ENCODE results near the gene KANSL1. TPM values are rescaled to one million over a fixed set of nuclear protein-coding genes. Genes with fewer than 3 reads are reported as not detected.
A peak's percentile ranks its signal among the peaks of the same experiment; 100 is the strongest.

Gene KANSL1
- total RNA-seq, 1 donor from 2014 or later = 191 TPM

DNA sequence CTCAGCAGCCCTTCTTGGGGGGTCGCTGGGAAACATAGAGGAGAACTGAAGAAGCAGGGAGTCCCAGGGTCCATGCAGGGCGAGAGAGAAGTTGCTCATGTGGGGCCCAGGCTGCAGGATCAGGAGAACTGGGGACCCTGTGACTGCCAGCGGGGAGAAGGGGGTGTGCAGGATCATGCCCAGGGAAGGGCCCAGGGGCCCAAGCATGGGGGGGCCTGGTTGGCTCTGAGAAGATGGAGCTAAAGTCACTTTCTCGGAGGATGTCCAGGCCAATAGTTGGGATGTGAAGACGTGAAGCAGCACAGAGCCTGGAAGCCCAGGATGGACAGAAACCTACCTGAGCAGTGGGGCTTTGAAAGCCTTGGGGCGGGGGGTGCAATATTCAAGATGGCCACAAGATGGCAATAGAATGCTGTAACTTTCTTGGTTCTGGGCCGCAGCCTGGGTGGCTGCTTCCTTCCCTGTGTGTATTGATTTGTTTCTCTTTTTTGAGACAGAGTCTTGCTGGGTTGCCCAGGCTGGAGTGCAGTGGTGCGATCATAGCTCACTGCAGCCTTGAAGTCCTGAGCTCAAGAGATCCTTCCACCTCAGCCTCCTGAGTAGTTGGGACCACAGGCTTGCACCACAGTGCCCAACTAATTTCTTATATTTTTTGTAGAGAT lies 190.8 kb downstream of the KANSL1 start:
- Mint-ChIP-seq H3K36me3 (ENCODE audit: unreplicated experiment) (peaks cover 7% of the 10 kb centered on the region), H3K9me3 (ENCODE audit: unreplicated experiment) (peaks cover 7% of the 10 kb centered on the region), H3K27ac (ENCODE audit: unreplicated experiment) (peak overlapping the region; percentile 39), H3K4me1 (ENCODE audit: low read depth, unreplicated experiment) (no peaks in the 10 kb centered on the region), H3K4me3 (ENCODE audit: unreplicated experiment) (peak overlapping the region; percentile 55), H3K27me3 (ENCODE audit: unreplicated experiment) (peaks cover 10% of the 10 kb centered on the region)
- TF ChIP-seq, protein P1, sequence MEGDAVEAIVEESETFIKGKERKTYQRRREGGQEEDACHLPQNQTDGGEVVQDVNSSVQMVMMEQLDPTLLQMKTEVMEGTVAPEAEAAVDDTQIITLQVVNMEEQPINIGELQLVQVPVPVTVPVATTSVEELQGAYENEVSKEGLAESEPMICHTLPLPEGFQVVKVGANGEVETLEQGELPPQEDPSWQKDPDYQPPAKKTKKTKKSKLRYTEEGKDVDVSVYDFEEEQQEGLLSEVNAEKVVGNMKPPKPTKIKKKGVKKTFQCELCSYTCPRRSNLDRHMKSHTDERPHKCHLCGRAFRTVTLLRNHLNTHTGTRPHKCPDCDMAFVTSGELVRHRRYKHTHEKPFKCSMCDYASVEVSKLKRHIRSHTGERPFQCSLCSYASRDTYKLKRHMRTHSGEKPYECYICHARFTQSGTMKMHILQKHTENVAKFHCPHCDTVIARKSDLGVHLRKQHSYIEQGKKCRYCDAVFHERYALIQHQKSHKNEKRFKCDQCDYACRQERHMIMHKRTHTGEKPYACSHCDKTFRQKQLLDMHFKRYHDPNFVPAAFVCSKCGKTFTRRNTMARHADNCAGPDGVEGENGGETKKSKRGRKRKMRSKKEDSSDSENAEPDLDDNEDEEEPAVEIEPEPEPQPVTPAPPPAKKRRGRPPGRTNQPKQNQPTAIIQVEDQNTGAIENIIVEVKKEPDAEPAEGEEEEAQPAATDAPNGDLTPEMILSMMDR (IDR thresholded peaks at IDR 0.05; ENCODE audit: partially characterized antibody, unreplicated experiment) = peak; percentile 95
- DNase-seq = peak; percentile 79

DNA sequence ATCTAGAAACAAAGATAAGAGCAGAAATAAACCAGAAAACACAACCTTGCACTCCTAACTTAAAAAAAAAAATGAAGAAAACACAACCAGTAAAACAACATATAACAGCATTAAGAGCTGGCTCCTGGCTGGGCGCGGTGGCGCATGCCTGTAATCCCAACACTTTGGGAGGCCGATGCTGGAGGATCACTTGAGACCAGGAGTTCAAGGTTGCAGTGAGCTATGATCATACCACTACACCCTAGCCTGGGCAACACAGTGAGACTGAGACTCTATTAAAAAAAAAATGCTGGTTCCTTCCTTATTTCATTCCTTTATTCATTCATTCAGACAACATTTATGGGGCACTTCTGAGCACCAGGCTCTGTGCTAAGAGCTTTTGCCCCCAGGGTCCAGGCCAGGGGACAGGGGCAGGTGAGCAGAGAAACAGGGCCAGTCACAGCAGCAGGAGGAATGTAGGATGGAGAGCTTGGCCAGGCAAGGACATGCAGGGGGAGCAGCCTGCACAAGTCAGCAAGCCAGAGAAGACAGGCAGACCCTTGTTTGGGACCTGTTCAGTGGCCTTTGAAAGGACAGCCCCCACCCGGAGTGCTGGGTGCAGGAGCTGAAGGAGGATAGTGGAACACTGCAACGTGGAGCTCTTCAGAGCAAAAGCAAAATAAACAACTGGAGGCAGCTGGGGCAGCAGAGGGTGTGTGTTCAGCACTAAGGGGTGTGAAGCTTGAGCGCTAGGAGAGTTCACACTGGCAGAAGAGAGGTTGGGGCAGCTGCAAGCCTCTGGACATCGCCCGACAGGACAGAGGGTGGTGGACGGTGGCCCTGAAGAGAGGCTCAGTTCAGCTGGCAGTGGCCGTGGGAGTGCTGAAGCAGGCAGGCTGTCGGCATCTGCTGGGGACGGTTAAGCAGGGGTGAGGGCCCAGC lies 191.6 kb downstream of the KANSL1 start:
- H3K27me3 Mint-ChIP-seq (ENCODE audit: unreplicated experiment) = peaks cover 10% of the 10 kb centered on the region
- H3K4me1 Mint-ChIP-seq (ENCODE audit: low read depth, unreplicated experiment) = no peaks in the 10 kb centered on the region
- DNase-seq = no peak
- H3K4me3 Mint-ChIP-seq (ENCODE audit: unreplicated experiment) = peak overlapping the region; percentile 55
- TF ChIP-seq, protein P1 (IDR thresholded peaks at IDR 0.05; ENCODE audit: partially characterized antibody, unreplicated experiment) = no peak
- peak overlapping the region; percentile 39 for H3K27ac Mint-ChIP-seq (ENCODE audit: unreplicated experiment)
- H3K36me3 Mint-ChIP-seq (ENCODE audit: unreplicated experiment) = peaks cover 7% of the 10 kb centered on the region
- H3K9me3 Mint-ChIP-seq (ENCODE audit: unreplicated experiment) = peaks cover 7% of the 10 kb centered on the region

DNA sequence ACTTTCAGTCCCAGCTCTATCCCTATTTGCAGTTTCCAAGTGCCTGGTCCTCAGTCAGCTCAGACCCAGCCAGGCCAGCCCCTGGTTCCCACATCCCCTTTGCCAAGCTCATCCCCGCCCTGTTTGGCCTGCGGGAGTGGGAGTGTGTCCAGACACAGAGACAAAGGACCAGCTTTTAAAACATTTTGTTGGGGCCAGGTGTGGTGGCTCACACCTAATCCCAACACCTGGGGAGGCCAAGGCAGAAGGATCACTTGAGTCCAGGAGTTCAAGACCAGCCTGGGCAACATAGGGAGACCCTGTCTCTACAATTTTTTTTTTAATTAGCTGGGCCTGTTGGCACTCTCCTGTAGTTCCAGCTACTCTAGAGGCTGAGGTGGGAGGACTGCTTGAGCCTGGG lies 192.5 kb downstream of the KANSL1 start:
- Mint-ChIP-seq H3K4me1 (ENCODE audit: low read depth, unreplicated experiment) (no peaks in the 10 kb centered on the region), H3K36me3 (ENCODE audit: unreplicated experiment) (peaks cover under 1% of the 10 kb centered on the region), H3K9me3 (ENCODE audit: unreplicated experiment) (peaks cover 7% of the 10 kb centered on the region), H3K27me3 (ENCODE audit: unreplicated experiment) (peaks cover 10% of the 10 kb centered on the region), H3K4me3 (ENCODE audit: unreplicated experiment) (no peak overlapping the region), H3K27ac (ENCODE audit: unreplicated experiment) (no peak overlapping the region)
- TF ChIP-seq, protein P1 (IDR thresholded peaks at IDR 0.05; ENCODE audit: partially characterized antibody, unreplicated experiment) = no peak
- DNase-seq = no peak

DNA sequence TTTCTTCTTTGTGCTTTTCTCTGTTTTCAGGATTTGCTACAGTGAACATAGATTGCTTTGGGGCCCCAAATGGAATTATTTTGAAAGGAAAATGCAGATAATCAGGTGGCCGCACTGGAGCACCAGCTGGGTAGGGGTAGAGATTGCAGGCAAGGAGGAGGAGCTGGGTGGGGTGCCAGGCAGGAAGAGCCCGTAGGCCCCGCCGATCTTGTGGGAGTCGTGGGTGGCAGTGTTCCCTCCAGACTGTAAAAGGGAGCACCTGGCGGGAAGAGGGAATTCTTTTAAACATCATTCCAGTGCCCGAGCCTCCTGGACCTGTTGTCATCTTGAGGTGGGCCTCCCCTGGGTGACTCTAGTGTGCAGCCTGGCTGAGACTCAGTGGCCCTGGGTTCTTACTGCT lies 192.9 kb downstream of the KANSL1 start:
- Mint-ChIP-seq H3K27me3 (ENCODE audit: unreplicated experiment) (peaks cover 11% of the 10 kb centered on the region), H3K4me3 (ENCODE audit: unreplicated experiment) (no peak overlapping the region), H3K36me3 (ENCODE audit: unreplicated experiment) (no peaks in the 10 kb centered on the region), H3K9me3 (ENCODE audit: unreplicated experiment) (peaks cover 7% of the 10 kb centered on the region), H3K27ac (ENCODE audit: unreplicated experiment) (no peak overlapping the region), H3K4me1 (ENCODE audit: low read depth, unreplicated experiment) (no peaks in the 10 kb centered on the region)
- no peak for DNase-seq
- TF ChIP-seq, protein P1 (IDR thresholded peaks at IDR 0.05; ENCODE audit: partially characterized antibody, unreplicated experiment) = no peak

DNA sequence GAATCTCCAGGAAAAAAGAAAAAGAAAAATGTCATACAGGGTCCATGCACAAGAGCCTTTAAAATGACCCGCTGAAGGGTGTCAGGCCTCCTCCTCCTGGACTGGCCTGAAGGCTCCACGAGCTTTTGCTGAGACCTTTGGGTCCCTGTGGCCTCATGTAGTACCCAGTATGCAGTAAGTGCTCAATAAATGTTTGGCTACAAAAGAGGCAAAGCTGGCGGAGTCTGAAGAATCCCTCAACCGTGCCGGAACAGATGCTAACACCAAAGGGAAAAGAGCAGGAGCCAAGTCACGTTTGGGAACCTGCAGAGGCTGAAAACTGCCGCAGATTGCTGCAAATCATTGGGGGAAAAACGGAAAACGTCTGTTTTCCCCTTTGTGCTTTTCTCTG lies 193.3 kb downstream of the KANSL1 start:
- TF ChIP-seq, protein P1 (IDR thresholded peaks at IDR 0.05; ENCODE audit: partially characterized antibody, unreplicated experiment) = no peak
- Mint-ChIP-seq H3K27ac (ENCODE audit: unreplicated experiment) (no peak overlapping the region), H3K36me3 (ENCODE audit: unreplicated experiment) (no peaks in the 10 kb centered on the region), H3K4me1 (ENCODE audit: low read depth, unreplicated experiment) (no peaks in the 10 kb centered on the region), H3K9me3 (ENCODE audit: unreplicated experiment) (peaks cover 7% of the 10 kb centered on the region), H3K27me3 (ENCODE audit: unreplicated experiment) (peaks cover 12% of the 10 kb centered on the region), H3K4me3 (ENCODE audit: unreplicated experiment) (no peak overlapping the region)
- DNase-seq = no peak
